GM18499 (cell line): Measurements from ENCODE around the gene CLIC4.
"Not testable (repeated sequence)": the region's sequence is repeated elsewhere in the genome, so short reads cannot be mapped to it uniquely, and the experiment has no call there.

Source experiments
- ATAC-seq: cut with Tn5 transposase; IDR thresholded peaks from one replicate; pipeline ENCODE4 v1.9.1; 2021; ENCODE audit warnings: moderate number of reproducible peaks; ENCODE audit not compliant: insufficient read depth, unreplicated experiment

Gene CLIC4

GRCh38 chr1:24871306-24871901 is 126.2 kb downstream of the CLIC4 start:
- no peak for ATAC-seq

DNA sequence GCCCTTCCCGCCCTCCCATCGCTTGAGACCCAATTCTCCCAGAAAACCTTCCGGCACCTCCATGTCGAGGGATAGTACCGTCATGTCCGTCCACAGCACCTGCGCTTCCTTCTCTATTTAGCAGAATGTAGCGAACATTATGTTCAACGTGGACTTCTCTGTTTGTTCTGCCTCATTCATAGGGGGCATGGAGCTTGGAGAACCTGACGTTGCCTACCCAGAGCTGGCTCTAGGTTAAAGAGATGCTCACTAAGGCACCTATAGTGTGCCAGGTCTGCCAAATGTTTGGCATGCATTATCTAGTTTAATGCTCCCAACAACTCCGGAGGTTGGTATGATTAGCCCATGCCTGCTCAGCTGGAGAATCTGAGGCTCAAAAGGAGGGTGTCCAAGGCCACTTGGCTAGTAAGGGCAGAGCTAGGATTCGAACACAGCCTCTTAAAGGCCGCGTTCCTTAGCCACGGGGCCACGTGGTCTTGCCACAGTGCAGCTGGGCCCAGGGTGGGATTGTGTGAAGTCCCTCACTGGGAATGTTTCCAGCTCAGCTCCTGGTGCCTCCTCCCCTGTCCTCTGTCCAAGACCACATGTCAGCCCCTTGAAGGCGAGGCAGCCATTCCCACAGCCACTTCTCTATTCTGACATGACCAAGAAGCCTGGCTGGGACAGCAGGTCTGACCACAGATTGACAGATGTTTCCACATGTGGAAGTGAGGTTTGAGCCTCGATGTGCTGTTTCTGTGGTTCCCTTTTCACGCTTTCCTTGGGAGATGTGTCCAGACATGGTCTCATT is 127.0 kb downstream of the CLIC4 start:
- ATAC-seq: no peak

DNA sequence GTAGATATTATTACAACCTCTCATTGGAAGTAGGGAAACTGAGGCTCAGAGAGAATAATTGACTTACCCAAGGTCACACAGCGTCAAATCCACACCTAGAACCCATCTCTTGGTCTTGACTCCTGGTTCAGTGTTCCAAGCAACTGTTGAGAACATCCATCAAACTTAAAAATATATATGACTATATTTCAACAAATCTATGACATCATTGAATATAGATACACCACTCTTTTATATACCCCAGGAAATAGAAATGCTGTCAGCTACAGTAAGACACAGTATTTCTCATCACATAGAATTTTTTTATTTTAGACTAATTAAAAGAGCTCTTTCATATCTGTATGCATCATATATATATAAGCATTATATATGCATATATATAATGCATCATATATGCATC is 127.9 kb downstream of the CLIC4 start:
- ATAC-seq: no peak

- ATAC-seq: no peak
Measured at GRCh38 chr1:24874056-24874455, 128.8 kb downstream of the CLIC4 start.

DNA sequence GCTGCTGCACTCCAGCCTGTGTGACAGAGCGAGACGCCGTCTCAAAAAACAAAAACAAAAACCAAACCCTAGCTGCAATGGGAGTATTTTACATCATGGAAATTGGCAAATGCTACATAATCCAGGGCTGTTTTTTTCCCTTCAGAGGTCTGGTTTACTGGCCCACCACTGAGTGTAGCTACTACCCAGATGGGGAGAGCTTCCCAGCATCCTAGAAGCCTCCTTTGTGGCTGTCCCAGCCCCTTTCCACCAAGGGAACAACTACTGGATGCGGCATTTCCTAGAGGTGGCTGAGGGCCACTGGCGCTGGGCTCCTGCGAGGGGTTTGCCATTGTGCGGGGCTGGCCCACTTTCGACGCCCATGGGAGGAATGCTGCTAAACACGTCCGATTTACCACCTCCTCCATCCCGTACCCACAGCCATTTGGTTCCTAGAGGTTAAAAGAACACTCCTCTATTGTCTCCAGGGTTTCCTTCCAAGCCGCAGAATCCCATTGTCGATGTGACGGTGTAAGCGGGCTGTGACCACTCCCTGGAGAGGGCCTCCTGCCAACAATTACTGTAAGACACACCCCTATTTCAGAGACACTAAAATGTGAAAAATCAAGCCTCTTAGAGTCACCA is 129.5 kb downstream of the CLIC4 start:
- ATAC-seq: no peak

GRCh38 chr1:24875257-24875656 is 130.0 kb downstream of the CLIC4 start:
- no peak for ATAC-seq

DNA sequence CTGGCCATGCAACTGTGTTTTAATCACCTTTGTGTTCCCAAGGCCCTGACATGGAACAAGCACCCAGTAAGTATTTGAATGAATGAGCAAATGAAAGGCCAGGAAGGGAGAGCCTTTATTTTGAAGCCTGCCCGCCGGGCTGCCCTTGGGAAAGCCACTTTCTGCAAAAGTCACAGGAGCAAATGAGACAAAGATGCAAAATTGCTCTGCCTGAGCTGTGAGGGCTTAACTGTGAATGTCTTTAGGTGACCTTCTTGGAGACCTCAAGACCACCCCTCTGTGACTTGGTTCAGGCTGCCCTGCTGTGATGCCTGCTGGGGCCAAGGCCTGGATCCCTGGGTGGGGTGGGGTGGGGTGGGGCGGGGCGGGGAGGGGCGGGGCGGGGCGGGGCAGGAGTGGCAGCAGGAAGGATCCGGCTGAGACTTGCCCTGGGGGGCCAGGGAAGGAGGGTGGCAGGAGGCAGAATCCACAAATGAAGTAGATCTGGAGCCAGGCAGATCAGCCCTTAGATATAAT is 130.8 kb downstream of the CLIC4 start:
- no peak for ATAC-seq

DNA sequence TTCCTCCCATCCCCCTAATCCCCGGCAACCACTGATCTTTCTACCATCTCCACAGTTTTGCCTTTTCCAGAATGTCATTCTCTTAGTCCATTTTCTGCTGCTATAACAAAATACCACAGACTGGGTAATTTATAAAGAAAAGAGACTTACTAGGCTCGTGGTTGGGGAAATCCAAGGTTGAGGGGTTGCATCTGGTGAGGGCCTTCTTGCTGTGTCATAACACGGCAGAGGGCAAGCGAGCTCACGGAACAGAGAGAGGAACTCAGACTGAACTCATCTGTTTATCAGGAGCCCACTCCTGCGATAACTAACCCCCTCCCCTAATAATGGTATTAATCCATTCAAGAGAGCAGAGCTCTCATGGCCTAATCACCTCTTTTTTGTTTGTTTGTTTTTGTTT is 132.8 kb downstream of the CLIC4 start:
- ATAC-seq: no peak

GRCh38 chr1:24878775-24879742 is 133.8 kb downstream of the CLIC4 start:
- no peak for ATAC-seq

- no peak for ATAC-seq
Measured at GRCh38 chr1:24881034-24881433, 135.8 kb downstream of the CLIC4 start.

- no peak for ATAC-seq
Measured at GRCh38 chr1:24884751-24885150, 139.5 kb downstream of the CLIC4 start.

DNA sequence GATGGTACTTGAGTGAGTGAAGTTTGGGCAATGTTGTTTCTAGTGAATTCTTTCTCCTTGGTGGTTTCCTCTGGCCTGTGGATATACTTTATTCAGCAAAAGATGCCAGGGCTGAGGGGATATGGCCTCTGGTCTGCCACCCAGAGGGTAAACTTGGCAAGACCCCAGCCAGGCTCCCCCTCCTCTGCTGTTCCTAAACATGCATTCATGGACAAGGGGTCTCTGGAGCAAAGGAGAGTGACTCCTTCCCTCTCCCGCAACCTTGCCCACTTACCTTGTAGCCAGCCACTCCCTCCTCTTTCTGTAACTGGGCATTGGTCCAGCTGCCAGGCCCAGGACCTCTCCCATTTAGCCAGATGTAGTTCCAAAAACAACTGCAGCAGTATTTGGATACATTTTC is 141.0 kb downstream of the CLIC4 start:
- ATAC-seq: no peak

- ATAC-seq: no peak
Measured at GRCh38 chr1:24888061-24888970, 143.1 kb downstream of the CLIC4 start.

GRCh38 chr1:24888971-24889676 is 143.9 kb downstream of the CLIC4 start:
- no peak for ATAC-seq

- no peak for ATAC-seq
Measured at GRCh38 chr1:24890887-24891286, 145.6 kb downstream of the CLIC4 start.

GRCh38 chr1:24891367-24891766 is 146.1 kb downstream of the CLIC4 start:
- ATAC-seq: not testable (repeated sequence)

DNA sequence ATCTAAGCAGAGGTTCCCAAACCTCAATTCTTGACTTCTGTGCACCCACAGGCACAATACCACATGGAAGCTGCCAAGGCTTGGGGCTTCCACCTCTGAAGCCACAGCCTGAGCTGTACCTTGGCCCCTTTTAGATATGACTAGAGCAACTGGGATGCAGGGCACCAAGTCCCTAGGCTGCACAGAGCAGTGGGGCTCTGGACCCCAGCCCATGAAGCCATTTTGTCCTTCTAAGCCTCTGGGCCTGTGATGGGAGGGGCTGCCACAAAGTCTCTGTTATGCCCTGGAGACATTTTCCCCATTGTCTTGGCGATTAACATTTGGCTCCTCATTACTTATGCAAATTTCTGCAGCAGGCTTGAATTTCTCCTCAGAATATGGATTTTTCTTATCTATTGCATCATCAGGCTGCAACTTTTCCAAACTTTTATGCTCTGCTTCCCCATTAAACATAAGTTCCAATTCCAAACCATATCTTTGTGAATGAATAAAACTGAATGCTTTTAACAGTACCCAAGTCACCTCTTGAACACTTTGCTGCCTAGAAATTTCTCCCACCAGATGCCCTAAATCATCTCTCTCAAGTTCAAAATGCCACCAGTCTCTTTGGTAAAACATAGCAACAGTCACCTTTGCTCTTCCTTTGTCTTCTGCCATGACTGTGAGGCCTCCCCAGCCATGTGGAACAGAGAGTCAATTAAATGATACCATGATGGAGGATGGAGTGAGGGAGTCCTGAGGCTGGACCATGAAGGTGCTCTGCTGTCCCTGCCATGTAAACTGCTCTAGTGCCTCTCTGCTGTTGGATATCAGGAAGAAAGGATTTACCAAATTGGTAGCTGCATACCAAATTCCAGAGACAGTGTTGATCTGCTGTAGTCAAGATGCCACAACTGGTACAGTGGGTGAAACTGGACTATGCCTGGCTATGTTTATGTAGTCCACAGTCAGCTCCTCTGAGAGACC is 147.2 kb downstream of the CLIC4 start:
- no peak for ATAC-seq

- ATAC-seq: no peak
Measured at GRCh38 chr1:24893431-24893830, 148.2 kb downstream of the CLIC4 start.
